ENCODE results near the gene MACO1. TPM values are rescaled to one million over a fixed set of nuclear protein-coding genes. Genes with fewer than 3 reads are reported as not detected.

Gene MACO1
- total and polyA plus RNA-seq, 2 of the 13 experiments (the other 11 are each of a cell fraction or from before 2014, with no cell fraction given): 9.7 to 17.0 TPM

DNA sequence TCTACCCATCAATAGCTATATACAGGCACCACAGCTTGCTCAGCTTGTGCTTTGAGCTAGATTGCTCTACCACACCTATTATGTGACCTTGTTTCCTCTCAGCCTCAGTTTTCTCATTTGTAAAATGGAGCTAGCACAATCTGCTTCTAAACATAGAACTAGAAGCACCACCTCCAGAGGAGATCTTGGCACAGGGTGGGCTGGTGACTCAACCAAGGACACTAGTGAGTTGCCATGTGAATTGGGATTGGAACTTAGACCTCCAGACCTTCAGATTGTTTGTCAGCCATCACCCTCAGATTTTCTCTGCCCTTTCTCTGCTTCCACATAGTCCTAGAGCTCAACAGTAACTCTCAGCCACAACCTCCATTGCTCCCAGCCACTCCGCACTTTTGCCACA lies 3.0 kb upstream of the MACO1 start:
- in situ Hi-C loops (cut with HindIII; ENCODE audit: extremely low pct_ligation_motif_present, low pct_unique_long_range_greater_than_20kb): no loop called here
- intact Hi-C loops (cut with micrococcal nuclease; ENCODE audit: unreplicated experiment): no loop called here
- Histone ChIP-seq H3K4me2 (ENCODE audit: low read depth, low read length) (no peak overlapping the region), H2AFZ (ENCODE audit: low read length) (no peak overlapping the region), H3K4me3 (replicated peaks in 1 of 3; ENCODE audit: insufficient read depth in 1 of 3, low read depth in 2 of 3, low read length in 3 of 3) (no peak overlapping the region), H3K79me2 (ENCODE audit: insufficient read depth, low read length) (peaks cover 13% of the 10 kb centered on the region), H3K9me3 (ENCODE audit: low read length) (no peaks in the 10 kb centered on the region), H3K36me3 (replicated peaks in 1 of 2; ENCODE audit: control insufficient read depth in 1 of 2, insufficient read depth in 2 of 2, low read length in 2 of 2) (no peaks in the 10 kb centered on the region), H3K4me1 (ENCODE audit: insufficient read depth, low read length) (peaks cover 37% of the 10 kb centered on the region), H3K9ac (ENCODE audit: insufficient read depth, low read depth, low read length) (no peak overlapping the region), H4K20me1 (ENCODE audit: insufficient read depth, low read length) (peaks cover 9% of the 10 kb centered on the region; the same call in 1 of the 2 replicates), H3K27me3 (ENCODE audit: control insufficient read depth in 1 of 2, insufficient read depth in 2 of 2, low read length in 2 of 2) (no peaks in the 10 kb centered on the region; a peak in 2 of 5 replicates), H3K27ac (ENCODE audit: extremely low read length, insufficient read depth, low read length) (no peak overlapping the region)
- CTCF ChIA-PET (ENCODE audit: low intra/inter-chr PET ratio, low total read pairs): no interaction called here
- TF ChIP-seq ZNF629 (CRISPR knock-in tag; conservative IDR thresholded peaks at IDR 0.05): peak; percentile 57; the same call in 1 of the 2 replicates
- TF ChIP-seq, protein P1, sequence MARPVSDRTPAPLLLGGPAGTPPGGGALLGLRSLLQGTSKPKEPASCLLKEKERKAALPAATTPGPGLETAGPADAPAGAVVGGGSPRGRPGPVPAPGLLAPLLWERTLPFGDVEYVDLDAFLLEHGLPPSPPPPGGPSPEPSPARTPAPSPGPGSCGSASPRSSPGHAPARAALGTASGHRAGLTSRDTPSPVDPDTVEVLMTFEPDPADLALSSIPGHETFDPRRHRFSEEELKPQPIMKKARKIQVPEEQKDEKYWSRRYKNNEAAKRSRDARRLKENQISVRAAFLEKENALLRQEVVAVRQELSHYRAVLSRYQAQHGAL (CRISPR knock-in tag; IDR thresholded peaks at IDR 0.05; ENCODE audit: not compliant biosample characterization): no peak
- DNase-seq (ENCODE audit: low spot score) (no peak), FAIRE-seq (no peak), ATAC-seq (no peak)
- WGBS (ENCODE audit: low lambda C conversion rate): 100% methylated on average over 1 of the region's 1 CpG
- BruUV-seq (replicated peaks): no TSS peak
- POLR2A ChIA-PET: no interaction called here

DNA sequence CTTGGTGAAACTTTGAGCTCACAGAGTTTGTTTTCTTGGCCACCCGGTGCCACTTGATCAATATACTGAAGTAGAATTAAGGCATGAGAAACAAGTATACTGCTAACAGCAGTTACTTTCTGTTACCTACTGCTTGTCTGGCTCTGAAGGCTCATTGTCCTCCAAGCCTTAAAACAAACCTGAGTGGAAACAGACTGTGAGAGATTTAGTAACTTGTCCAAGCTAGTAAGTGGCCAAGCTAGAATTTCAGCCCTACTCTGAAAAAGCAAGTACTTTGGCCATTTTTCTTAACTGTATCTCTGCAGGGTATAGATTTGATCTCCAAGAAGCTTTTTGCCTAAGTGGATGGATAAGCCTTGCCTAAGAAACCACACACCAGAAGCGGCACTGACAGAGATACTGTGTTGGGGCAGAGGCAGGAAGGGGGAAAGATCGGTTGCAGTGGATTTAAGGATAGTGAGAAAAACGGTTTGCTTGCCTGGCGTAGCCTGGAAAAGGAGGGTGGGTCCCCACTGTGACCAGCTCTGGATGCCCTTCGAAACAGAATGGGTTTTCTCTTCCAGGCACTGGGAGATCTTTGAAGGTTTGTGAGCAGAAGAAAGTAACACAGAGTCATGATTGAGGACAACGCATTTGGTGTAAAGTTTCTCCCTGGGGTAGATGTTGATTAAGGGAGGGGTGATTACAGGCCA lies 2.1 kb upstream of the MACO1 start:
- Histone ChIP-seq H3K79me2 (ENCODE audit: insufficient read depth, low read length) (peaks cover 22% of the 10 kb centered on the region), H3K27me3 (ENCODE audit: control insufficient read depth in 1 of 2, insufficient read depth in 2 of 2, low read length in 2 of 2) (no peaks in the 10 kb centered on the region; a peak in 2 of 5 replicates), H3K27ac (ENCODE audit: extremely low read length, insufficient read depth, low read length) (no peak overlapping the region), H3K9ac (ENCODE audit: insufficient read depth, low read depth, low read length) (no peak overlapping the region), H2AFZ (ENCODE audit: low read length) (no peak overlapping the region), H3K9me3 (ENCODE audit: low read length) (no peaks in the 10 kb centered on the region), H3K4me1 (ENCODE audit: insufficient read depth, low read length) (peaks cover 46% of the 10 kb centered on the region), H3K36me3 (replicated peaks in 1 of 2; ENCODE audit: control insufficient read depth in 1 of 2, insufficient read depth in 2 of 2, low read length in 2 of 2) (no peaks in the 10 kb centered on the region), H3K4me3 (replicated peaks in 1 of 3; ENCODE audit: insufficient read depth in 1 of 3, low read depth in 2 of 3, low read length in 3 of 3) (no peak overlapping the region), H3K4me2 (ENCODE audit: low read depth, low read length) (0 out of 2 replicates have a peak overlapping the region, but pooled peaks have one; percentile 8), H4K20me1 (ENCODE audit: insufficient read depth, low read length) (peaks cover 16% of the 10 kb centered on the region; the same call in 1 of the 2 replicates)
- DNase-seq (ENCODE audit: low spot score): no peak
- 69% methylated on average over 7 of the region's 7 CpGs for WGBS (ENCODE audit: low lambda C conversion rate)
- no TSS peak for BruUV-seq (replicated peaks)
- ATAC-seq: no peak
- TF ChIP-seq KDM6A (CRISPR knock-in tag; IDR thresholded peaks at IDR 0.05; ENCODE audit: low read depth) (no peak), MAF1 (CRISPR knock-in tag; IDR thresholded peaks at IDR 0.05; ENCODE audit: borderline replicate concordance) (no peak), TP53 (CRISPR knock-in tag; conservative IDR thresholded peaks at IDR 0.05) (no peak), SP140L (CRISPR knock-in tag; IDR thresholded peaks at IDR 0.05; ENCODE audit: borderline replicate concordance) (no peak), ZNF605 (CRISPR knock-in tag; IDR thresholded peaks at IDR 0.05) (no peak), ZNF432 (CRISPR knock-in tag; IDR thresholded peaks at IDR 0.05; ENCODE audit: borderline replicate concordance) (no peak), ZNF703 (CRISPR knock-in tag; IDR thresholded peaks at IDR 0.05; ENCODE audit: borderline replicate concordance) (no peak)
- TF ChIP-seq, protein P2, sequence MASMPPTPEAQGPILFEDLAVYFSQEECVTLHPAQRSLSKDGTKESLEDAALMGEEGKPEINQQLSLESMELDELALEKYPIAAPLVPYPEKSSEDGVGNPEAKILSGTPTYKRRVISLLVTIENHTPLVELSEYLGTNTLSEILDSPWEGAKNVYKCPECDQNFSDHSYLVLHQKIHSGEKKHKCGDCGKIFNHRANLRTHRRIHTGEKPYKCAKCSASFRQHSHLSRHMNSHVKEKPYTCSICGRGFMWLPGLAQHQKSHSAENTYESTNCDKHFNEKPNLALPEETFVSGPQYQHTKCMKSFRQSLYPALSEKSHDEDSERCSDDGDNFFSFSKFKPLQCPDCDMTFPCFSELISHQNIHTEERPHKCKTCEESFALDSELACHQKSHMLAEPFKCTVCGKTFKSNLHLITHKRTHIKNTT (CRISPR knock-in tag; IDR thresholded peaks at IDR 0.05): no peak
- ChIA-PET POLR2A (no interaction called here), CTCF (ENCODE audit: low intra/inter-chr PET ratio, low total read pairs) (no interaction called here)
- intact Hi-C loops (cut with micrococcal nuclease; ENCODE audit: unreplicated experiment) (no loop called here), in situ Hi-C loops (cut with HindIII; ENCODE audit: extremely low pct_ligation_motif_present, low pct_unique_long_range_greater_than_20kb) (no loop called here)
- FAIRE-seq: no peak

All from HepG2 (cell line).